ENCODE measurements around the gene OTUD4.

The OTUD4 gene

GRCh38 chr4:145179281-145179860 is 1.0 kb downstream of the OTUD4 start:
- peak overlapping the region; percentile 77 for H3K4me3 ChIP-seq (ENCODE audit: low read depth, low read length)
- no peak for DNase-seq (ENCODE audit: low read depth)
- TF ChIP-seq, protein P1, sequence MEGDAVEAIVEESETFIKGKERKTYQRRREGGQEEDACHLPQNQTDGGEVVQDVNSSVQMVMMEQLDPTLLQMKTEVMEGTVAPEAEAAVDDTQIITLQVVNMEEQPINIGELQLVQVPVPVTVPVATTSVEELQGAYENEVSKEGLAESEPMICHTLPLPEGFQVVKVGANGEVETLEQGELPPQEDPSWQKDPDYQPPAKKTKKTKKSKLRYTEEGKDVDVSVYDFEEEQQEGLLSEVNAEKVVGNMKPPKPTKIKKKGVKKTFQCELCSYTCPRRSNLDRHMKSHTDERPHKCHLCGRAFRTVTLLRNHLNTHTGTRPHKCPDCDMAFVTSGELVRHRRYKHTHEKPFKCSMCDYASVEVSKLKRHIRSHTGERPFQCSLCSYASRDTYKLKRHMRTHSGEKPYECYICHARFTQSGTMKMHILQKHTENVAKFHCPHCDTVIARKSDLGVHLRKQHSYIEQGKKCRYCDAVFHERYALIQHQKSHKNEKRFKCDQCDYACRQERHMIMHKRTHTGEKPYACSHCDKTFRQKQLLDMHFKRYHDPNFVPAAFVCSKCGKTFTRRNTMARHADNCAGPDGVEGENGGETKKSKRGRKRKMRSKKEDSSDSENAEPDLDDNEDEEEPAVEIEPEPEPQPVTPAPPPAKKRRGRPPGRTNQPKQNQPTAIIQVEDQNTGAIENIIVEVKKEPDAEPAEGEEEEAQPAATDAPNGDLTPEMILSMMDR (IDR thresholded peaks at IDR 0.05; ENCODE audit: control insufficient read depth, extremely low read depth, insufficient read depth) = 0 out of 2 replicates have a peak, but pooled peaks have one; percentile 7

DNA sequence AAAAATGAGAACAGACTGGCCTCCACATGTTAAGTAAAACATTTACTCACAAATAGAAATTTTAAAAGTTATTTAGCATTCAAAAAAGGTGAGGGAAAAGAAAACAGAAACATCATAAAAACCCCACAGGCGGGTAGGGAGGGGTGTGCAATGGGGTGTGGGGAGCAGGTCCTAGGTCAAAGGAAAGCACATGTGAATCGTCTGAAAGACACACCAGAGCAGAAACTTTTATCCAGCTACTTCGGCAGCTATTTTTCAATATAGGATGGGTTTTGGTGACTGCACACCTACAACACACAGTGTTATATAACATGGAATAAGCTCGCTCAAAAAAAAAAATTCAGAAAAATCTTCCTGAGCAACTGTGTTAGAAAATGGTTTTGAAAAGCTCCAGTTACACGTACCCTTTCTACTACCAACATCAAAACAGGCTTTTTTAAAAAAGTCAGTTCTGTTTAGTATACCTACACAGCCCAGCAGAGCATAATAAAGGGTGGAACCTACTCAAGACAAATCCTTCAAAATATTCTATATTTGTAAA is 1.6 kb downstream of the OTUD4 start:
- TF ChIP-seq, protein P1 (IDR thresholded peaks at IDR 0.05; ENCODE audit: control insufficient read depth, extremely low read depth, insufficient read depth) = no peak
- no peak for DNase-seq (ENCODE audit: low read depth)
- peak overlapping the region; percentile 77 for H3K4me3 ChIP-seq (ENCODE audit: low read depth, low read length)

DNA sequence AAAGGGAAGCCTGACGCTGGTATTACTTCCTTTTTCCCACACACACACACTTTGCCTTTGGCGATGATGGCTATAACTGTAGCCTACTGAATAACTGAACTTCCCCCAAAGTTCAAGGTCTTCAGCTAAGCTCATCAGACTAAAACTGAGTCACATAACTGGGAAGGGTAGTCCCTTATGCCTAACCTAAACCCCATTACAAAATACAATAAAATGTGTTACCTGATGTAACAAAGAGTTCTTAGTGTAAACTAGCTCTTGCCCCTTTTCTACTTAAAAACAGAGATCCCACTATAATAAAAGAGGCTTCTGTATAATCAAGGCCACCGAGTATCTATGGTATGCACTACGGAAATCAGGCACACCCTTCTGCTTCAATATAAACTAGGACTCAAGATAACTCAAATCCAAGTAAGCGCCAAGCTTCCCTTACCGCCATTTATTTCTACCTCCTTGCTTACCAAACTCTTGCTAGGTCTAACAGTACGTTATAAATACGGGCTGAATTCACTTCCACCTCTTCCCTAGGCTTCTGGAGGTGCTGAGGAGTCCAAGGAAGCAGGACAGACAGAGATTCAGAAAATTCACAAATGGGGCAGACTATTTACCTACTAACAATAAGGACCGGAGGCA is 2.4 kb downstream of the OTUD4 start:
- peak overlapping the region; percentile 77 for H3K4me3 ChIP-seq (ENCODE audit: low read depth, low read length)
- DNase-seq (ENCODE audit: low read depth) = no peak
- TF ChIP-seq, protein P1 (IDR thresholded peaks at IDR 0.05; ENCODE audit: control insufficient read depth, extremely low read depth, insufficient read depth) = no peak

DNA sequence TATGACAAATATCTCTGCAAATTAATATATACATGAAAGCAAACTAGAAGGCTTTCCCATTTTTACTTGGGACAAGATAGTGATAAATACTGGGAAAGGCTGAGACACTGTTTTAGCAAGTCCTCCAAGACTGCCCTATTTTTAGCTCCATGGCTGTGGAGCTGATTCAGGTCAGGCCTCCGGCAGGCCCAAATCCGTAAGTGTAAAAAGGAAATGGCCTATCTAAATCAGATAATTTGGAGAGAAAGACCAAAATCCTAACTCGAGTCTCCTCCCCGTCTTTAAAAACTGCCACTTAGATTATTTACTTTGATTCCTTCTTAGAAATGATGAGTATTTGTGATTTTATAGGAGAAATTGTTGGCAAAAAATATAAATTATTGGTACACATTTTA is 2.9 kb downstream of the OTUD4 start:
- DNase-seq (ENCODE audit: low read depth) = no peak
- TF ChIP-seq, protein P1 (IDR thresholded peaks at IDR 0.05; ENCODE audit: control insufficient read depth, extremely low read depth, insufficient read depth) = no peak

GRCh38 chr4:145176641-145177432 is 3.6 kb downstream of the OTUD4 start:
- TF ChIP-seq, protein P1 (IDR thresholded peaks at IDR 0.05; ENCODE audit: control insufficient read depth, extremely low read depth, insufficient read depth) = no peak
- peak; percentile 40 for DNase-seq (ENCODE audit: low read depth)
- no peak overlapping the region for H3K4me3 ChIP-seq (ENCODE audit: low read depth, low read length)

More for the DNA sequence above, 2.9 kb downstream of the OTUD4 start:
- no peak overlapping the region for H3K4me3 ChIP-seq (ENCODE audit: low read depth, low read length)

DNA sequence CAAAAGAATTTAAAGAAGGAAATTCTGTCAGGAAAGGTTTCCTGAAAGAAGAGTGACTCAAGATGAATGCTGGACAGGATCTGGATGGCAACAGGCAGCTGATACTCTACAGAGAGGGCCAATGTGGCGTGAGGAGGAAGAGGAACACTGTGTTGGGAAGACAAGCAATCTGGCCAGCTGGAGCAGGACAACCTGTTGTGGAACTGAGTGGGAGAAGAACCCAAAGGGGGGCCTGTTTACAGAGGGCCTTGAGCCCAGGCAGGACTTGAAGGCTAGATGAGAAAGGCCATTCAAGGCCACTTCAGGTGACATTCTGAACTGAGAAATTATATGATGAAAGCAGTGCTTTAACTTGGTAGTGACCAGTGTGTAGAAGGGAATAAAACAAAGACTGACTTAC is 8.5 kb downstream of the OTUD4 start:
- no peak for DNase-seq (ENCODE audit: low read depth)
- TF ChIP-seq, protein P1 (IDR thresholded peaks at IDR 0.05; ENCODE audit: control insufficient read depth, extremely low read depth, insufficient read depth) = no peak
- H3K4me3 ChIP-seq (ENCODE audit: low read depth, low read length) = no peak overlapping the region
